ENCODE data around the gene ZNF804B.

Gene ZNF804B

GRCh38 chr7:88806280-88807037 lies 47.0 kb downstream of the ZNF804B start:
- Histone ChIP-seq H3K4me3 (replicated peaks; ENCODE audit: insufficient read depth, low read length) (no peak overlapping the region), H3K27ac (replicated peaks) (no peak overlapping the region), H3K27me3 (ENCODE audit: insufficient read depth, poor library complexity, severe bottlenecking) (no peaks in the 10 kb centered on the region)
- no peak for TF ChIP-seq SPI1 (IDR thresholded peaks at IDR 0.05; ENCODE audit: borderline replicate concordance, low read depth)
- no peak for TF ChIP-seq GABPA (IDR thresholded peaks at IDR 0.05; ENCODE audit: low read depth)
- TF ChIP-seq POLR2AphosphoS5 (IDR thresholded peaks at IDR 0.05; ENCODE audit: low read depth): no peak
- TF ChIP-seq CTCF (IDR thresholded peaks at IDR 0.05; ENCODE audit: insufficient read depth, low read length): no peak
- TF ChIP-seq REST (IDR thresholded peaks at IDR 0.05; ENCODE audit: insufficient replicate concordance, low read depth): no peak
- DNase-seq (ENCODE audit: low read depth in 1 of 2, low spot score in 1 of 2): no peak

GRCh38 chr7:88818552-88818951 lies 59.1 kb downstream of the ZNF804B start:
- no peak for DNase-seq (ENCODE audit: low read depth in 1 of 2, low spot score in 1 of 2)
- H3K4me3 ChIP-seq (replicated peaks; ENCODE audit: insufficient read depth, low read length): no peak overlapping the region
- H3K27ac ChIP-seq (replicated peaks): no peak overlapping the region
- TF ChIP-seq GABPA (IDR thresholded peaks at IDR 0.05; ENCODE audit: low read depth) (no peak), CTCF (IDR thresholded peaks at IDR 0.05; ENCODE audit: insufficient read depth, low read length) (no peak), REST (IDR thresholded peaks at IDR 0.05; ENCODE audit: insufficient replicate concordance, low read depth) (no peak), SPI1 (IDR thresholded peaks at IDR 0.05; ENCODE audit: borderline replicate concordance, low read depth) (no peak), POLR2AphosphoS5 (IDR thresholded peaks at IDR 0.05; ENCODE audit: low read depth) (no peak)
- no peaks in the 10 kb centered on the region for H3K27me3 ChIP-seq (ENCODE audit: insufficient read depth, poor library complexity, severe bottlenecking)

GRCh38 chr7:88826222-88826621 lies 66.7 kb downstream of the ZNF804B start:
- no peak for DNase-seq (ENCODE audit: low read depth in 1 of 2, low spot score in 1 of 2)
- Histone ChIP-seq H3K27ac (replicated peaks) (no peak overlapping the region), H3K27me3 (ENCODE audit: insufficient read depth, poor library complexity, severe bottlenecking) (no peaks in the 10 kb centered on the region), H3K4me3 (replicated peaks; ENCODE audit: insufficient read depth, low read length) (no peak overlapping the region)
- TF ChIP-seq POLR2AphosphoS5 (IDR thresholded peaks at IDR 0.05; ENCODE audit: low read depth): no peak
- TF ChIP-seq REST (IDR thresholded peaks at IDR 0.05; ENCODE audit: insufficient replicate concordance, low read depth): no peak
- TF ChIP-seq CTCF (IDR thresholded peaks at IDR 0.05; ENCODE audit: insufficient read depth, low read length): no peak
- TF ChIP-seq GABPA (IDR thresholded peaks at IDR 0.05; ENCODE audit: low read depth): no peak
- no peak for TF ChIP-seq SPI1 (IDR thresholded peaks at IDR 0.05; ENCODE audit: borderline replicate concordance, low read depth)
